ENCODE results near the gene C17orf58. TPM values are rescaled to one million over a fixed set of nuclear protein-coding genes. Genes with fewer than 3 reads are reported as not detected.
"Not testable (repeated sequence)": the region's sequence is repeated elsewhere in the genome, so short reads cannot be mapped to it uniquely, and the experiment has no call there.

The C17orf58 gene
- total and polyA plus RNA-seq, 7 donors: 1.4 to 24.7 (median 8.3) TPM

DNA sequence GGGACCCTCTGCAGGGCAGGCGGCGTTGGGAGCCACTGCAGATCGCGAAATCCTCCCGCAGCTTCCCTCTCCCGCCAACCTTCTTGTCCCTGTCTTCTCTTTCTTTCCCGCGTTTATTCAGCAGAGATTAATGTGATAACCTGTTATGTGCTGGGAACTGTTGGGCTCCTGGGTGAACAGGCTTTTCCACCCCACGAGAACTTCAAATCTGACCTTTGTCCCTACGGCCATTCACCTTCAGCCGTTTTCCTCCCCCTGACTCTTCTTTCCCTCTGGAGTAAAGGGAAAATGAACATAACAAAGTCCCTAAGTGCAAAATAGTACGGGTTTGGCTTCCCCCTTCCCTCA is 24.1 kb upstream of the C17orf58 start:
- H3K27ac ChIP-seq: peak overlapping the region; percentile 84 to 92 (median 88)
- intact Hi-C loops (cut with DNase I): loop anchor here (1.0 to 2.0 kb wide), 3 partner anchors 14 to 57 kb away; partner anchors contain the start of gene KPNA2
- no peaks in the 10 kb centered on the region for H3K36me3 ChIP-seq
- TF ChIP-seq POLR2A (IDR thresholded peaks at IDR 0.05) (no peak), POLR2AphosphoS5 (IDR thresholded peaks at IDR 0.05) (no peak), EP300 (IDR thresholded peaks at IDR 0.05) (no peak)
- TF ChIP-seq, protein P1, sequence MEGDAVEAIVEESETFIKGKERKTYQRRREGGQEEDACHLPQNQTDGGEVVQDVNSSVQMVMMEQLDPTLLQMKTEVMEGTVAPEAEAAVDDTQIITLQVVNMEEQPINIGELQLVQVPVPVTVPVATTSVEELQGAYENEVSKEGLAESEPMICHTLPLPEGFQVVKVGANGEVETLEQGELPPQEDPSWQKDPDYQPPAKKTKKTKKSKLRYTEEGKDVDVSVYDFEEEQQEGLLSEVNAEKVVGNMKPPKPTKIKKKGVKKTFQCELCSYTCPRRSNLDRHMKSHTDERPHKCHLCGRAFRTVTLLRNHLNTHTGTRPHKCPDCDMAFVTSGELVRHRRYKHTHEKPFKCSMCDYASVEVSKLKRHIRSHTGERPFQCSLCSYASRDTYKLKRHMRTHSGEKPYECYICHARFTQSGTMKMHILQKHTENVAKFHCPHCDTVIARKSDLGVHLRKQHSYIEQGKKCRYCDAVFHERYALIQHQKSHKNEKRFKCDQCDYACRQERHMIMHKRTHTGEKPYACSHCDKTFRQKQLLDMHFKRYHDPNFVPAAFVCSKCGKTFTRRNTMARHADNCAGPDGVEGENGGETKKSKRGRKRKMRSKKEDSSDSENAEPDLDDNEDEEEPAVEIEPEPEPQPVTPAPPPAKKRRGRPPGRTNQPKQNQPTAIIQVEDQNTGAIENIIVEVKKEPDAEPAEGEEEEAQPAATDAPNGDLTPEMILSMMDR (IDR thresholded peaks at IDR 0.05): no peak
- no peaks in the 10 kb centered on the region for H3K9me3 ChIP-seq
- peaks cover 0 to 6% (median 5%) of the 10 kb centered on the region in 4 donors for H3K4me1 ChIP-seq
- H3K4me3 ChIP-seq: peak overlapping the region; percentile 45 to 66 (median 56)
- DNase-seq: no peak
- WGBS, 2 donors: 0 to 1% methylated on average over 12 of the region's 12 CpGs
- no peaks in the 10 kb centered on the region for H3K27me3 ChIP-seq

DNA sequence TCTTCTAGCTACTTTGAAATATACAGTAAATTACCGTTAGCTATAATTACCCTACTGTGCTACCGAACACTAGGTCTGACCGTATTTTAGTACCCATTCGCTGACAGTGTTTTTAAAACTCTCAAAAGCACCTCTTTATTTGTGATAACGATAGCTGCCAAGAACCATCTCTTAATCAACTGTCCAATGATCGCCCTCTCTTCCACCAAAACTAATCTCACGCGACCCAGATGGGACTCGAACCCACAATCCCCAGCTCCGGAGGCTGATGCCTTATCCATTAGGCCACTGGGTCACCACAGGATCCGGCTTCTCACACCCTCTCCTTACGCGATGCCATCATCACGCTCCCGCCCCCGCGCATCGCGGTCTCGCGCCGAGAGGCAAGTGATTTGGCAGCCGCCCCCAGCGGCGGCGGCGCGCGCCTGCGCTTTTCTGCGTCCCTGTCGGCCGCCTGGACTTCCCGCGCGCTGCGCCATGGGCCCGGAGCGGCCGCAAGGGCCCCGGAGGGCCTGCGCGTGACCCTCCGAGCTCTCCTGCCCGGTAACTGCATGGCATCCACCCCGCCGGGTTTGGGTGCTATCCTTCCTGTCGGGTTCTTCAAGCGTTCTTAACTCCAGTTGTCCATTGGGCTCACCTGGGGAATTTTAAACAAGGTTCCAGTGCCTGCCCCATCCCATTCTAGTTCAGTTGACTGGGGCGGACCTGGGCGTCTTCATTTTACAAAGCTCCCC is 23.6 kb upstream of the C17orf58 start:
- Histone ChIP-seq H3K4me3 (peak overlapping the region; percentile 45 to 66 (median 56)), H3K4me1 (peaks cover 0 to 6% (median 5%) of the 10 kb centered on the region in 4 donors), H3K9me3 (no peaks in the 10 kb centered on the region), H3K36me3 (no peaks in the 10 kb centered on the region), H3K27me3 (no peaks in the 10 kb centered on the region), H3K27ac (peak overlapping the region; percentile 84 to 92 (median 88))
- DNase-seq: peak; percentile 97
- intact Hi-C loops (cut with DNase I): loop anchor here (1.0 to 2.0 kb wide), 3 partner anchors 15 to 57 kb away; partner anchors contain the start of gene KPNA2
- TF ChIP-seq, protein P1 (IDR thresholded peaks at IDR 0.05): peak in 2 of 4 experiments; percentile 41 to 50
- peak in 1 of 4 donors; percentile 7 for TF ChIP-seq EP300 (IDR thresholded peaks at IDR 0.05)
- peak in 3 of 4 donors; percentile 48 to 76 (median 55) for TF ChIP-seq POLR2AphosphoS5 (IDR thresholded peaks at IDR 0.05)
- TF ChIP-seq POLR2A (IDR thresholded peaks at IDR 0.05): peak in 1 of 2 donors; percentile 12
- WGBS, 2 donors: 1% methylated on average over 51 of the region's 51 CpGs

DNA sequence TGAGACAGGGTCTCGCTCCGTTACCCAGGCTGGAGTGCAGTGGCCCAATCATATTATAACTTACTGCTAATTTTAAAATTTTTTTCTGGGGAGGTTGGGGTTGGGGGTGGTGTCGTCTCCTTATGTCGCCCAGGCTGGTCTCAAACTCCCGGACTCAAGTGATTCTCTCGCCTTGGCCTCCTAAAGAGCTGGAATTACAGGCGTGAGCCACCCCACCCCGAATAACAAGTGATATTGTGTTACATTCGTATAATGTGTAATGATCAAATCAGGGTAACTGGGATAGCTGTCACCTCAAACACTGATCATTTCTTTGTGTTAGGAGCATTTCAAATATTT is 23.0 kb upstream of the C17orf58 start:
- H3K4me3 ChIP-seq: peak overlapping the region in 3 of 4 donors; percentile 53 to 66 (median 60)
- WGBS, 2 donors: 64 to 83% methylated on average over 9 of the region's 9 CpGs
- intact Hi-C loops (cut with DNase I): no loop called here

DNA sequence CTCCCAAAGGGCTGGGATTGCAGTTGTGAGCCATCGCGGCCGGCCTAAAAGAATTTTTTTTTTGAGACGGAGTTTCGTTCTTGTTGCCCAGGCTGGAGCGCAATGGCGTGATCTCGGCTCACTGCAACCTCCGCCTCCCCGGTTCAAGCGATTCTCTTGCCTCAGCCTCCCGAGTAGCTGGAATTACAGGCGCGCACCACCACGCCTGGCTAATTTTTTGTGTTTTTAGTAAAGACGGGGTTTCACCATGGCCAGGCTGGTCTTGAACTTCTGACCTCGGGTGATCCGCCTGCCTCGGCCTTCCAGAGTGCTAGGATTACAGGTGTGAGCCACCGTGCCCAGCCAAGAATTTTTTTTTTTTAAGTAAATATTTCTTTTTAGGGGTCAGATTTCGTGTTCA is 22.2 kb upstream of the C17orf58 start:
- WGBS, 2 donors: 89 to 94% methylated on average over 21 of the region's 21 CpGs
- H3K4me1 ChIP-seq; H3K9me3 ChIP-seq; H3K27me3 ChIP-seq; H3K27ac ChIP-seq; intact Hi-C loops (cut with DNase I); H3K36me3 ChIP-seq; H3K4me3 ChIP-seq; DNase-seq: not testable (repeated sequence)

More for the DNA sequence above, 23.0 kb upstream of the C17orf58 start:
- Histone ChIP-seq H3K4me1 (peaks cover 0 to 6% (median 5%) of the 10 kb centered on the region in 4 donors), H3K36me3 (no peaks in the 10 kb centered on the region), H3K9me3 (no peaks in the 10 kb centered on the region), H3K27ac (peak overlapping the region; percentile 84 to 92 (median 88)), H3K27me3 (no peaks in the 10 kb centered on the region)
- TF ChIP-seq, protein P1 (IDR thresholded peaks at IDR 0.05): no peak
- TF ChIP-seq POLR2A (IDR thresholded peaks at IDR 0.05) (no peak), EP300 (IDR thresholded peaks at IDR 0.05) (no peak), POLR2AphosphoS5 (IDR thresholded peaks at IDR 0.05) (no peak)
- DNase-seq: no peak

DNA sequence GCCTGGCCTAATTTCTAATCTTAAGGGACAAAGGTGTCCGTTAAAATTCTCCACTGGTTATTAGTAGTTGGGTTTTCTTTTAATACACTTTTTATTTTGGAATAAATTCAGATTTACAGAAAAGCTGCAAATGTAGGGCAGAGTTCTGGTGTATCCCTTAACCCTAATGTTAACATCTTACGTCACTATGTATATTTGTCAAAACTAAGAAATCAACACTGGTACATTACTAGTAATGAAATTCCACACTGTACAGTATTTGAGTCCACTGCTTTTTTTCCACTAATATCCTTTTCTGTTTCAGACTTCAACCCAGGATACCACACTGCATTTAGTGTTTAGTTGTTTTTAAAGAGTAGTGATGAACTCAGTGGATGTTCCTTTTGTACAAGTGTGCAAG is 20.6 kb upstream of the C17orf58 start:
- intact Hi-C loops (cut with DNase I): no loop called here
- Histone ChIP-seq H3K27me3 (no peaks in the 10 kb centered on the region), H3K4me3 (no peak overlapping the region), H3K4me1 (peaks cover 0 to 6% (median 5%) of the 10 kb centered on the region in 4 donors), H3K9me3 (no peaks in the 10 kb centered on the region), H3K27ac (no peak overlapping the region), H3K36me3 (no peaks in the 10 kb centered on the region)
- no peak for TF ChIP-seq EP300 (IDR thresholded peaks at IDR 0.05)
- TF ChIP-seq, protein P1 (IDR thresholded peaks at IDR 0.05): no peak
- TF ChIP-seq POLR2A (IDR thresholded peaks at IDR 0.05): no peak
- no peak for TF ChIP-seq POLR2AphosphoS5 (IDR thresholded peaks at IDR 0.05)
- WGBS, 2 donors: 88 to 96% methylated on average over 2 of the region's 2 CpGs
- no peak for DNase-seq

Measured in sigmoid colon (tissue), 7 donors.